GM21367 (cell line): Measurements from ENCODE around the gene UBE2G2.

Experiments used
- ATAC-seq: cut with Tn5 transposase; IDR thresholded peaks from one replicate; pipeline ENCODE4 v1.9.1; 2021; ENCODE audit not compliant: unreplicated experiment

Gene UBE2G2

DNA sequence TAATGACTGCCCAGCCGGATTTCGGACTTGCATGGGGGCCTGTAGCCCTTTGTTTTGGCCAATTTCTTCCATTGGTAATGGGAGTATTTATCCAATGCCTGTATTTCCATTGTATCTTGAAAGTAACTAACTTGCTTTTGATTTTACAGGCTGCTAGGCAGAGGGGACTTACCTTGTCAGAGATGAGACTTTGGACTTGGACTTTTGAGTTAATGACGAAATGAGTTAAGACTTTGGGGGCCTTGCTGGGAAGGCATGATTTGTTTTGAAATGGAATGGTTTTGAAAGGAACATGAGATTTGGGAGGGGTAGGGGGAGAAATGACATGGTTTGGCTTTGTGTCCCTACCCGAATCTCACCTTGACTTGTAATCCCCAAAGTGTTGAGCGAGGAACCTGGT lies 9.6 kb downstream of the UBE2G2 start:
- no peak for ATAC-seq

DNA sequence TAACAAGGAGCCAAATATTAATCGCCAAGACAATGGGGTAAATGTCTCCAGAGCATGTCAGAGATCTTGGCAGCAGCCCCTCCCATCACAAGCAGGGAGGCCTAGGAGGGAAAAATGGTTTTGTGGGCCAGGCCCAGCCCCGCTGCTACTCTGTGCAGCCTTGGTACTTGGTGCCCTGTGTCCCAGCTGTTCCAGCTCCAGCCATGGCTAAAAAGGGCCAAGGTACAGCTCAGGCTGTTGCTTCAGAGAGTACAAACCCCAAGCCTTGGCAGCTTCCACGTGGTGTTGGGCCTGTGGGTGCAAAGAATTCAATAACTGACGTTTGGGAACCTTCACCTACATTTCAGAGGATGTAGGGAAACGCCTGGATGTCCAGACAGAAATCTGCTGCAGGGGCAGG lies 10.4 kb downstream of the UBE2G2 start:
- ATAC-seq: no peak

GRCh38 chr21:44790368-44790767 lies 11.3 kb downstream of the UBE2G2 start:
- no peak for ATAC-seq

GRCh38 chr21:44789880-44790279 lies 11.7 kb downstream of the UBE2G2 start:
- ATAC-seq: no peak

GRCh38 chr21:44785620-44786335 lies 15.8 kb downstream of the UBE2G2 start:
- no peak for ATAC-seq

DNA sequence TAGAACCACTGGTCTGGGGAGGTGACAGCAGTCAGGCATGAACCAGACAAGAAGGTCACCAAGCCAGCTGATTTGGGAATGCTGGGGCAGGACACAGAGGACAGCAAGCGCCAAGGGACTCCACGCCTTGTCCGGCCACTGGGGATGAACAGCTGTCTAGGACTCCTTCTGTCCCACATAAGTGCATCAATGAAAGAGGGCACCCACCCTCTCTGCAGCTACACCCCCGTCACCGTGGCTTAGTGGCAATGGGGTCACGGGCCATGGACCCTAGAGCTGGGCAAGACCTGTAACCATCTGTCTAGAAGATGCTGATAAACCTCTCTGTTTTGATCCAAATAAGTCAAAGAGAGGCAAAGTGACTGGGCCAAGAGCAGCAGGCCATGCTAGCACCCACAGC lies 16.8 kb downstream of the UBE2G2 start:
- no peak for ATAC-seq

DNA sequence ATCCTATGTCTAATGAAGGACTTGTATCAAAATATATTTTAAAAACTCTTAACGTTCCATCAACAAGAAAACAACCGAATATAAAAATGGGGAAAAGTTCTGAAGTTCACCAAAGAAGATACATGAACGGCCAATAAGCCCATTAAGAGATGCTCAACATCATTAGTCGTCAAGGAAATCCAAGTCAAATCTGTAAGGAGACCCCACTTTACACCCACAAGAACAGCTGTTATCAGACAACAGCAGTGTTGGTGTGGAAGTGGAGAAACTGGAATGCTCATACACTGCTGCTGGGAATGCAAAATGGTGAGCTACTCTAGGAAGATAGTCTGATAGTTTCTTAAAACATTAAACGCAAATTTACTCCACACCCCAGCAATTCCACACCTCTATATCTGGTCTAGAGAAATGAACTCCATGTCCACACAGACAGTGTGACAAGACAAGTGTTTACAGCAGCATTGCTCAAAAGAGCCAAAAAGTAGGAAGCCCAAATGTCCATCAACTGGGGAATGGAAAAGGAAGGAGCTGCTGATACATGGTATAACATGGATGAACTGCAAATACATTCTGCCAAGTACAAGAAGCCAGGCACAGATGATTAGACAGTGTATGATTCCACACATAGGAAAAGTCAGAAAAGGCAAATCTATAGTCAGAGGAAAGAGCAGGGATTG lies 18.5 kb downstream of the UBE2G2 start:
- ATAC-seq: no peak

DNA sequence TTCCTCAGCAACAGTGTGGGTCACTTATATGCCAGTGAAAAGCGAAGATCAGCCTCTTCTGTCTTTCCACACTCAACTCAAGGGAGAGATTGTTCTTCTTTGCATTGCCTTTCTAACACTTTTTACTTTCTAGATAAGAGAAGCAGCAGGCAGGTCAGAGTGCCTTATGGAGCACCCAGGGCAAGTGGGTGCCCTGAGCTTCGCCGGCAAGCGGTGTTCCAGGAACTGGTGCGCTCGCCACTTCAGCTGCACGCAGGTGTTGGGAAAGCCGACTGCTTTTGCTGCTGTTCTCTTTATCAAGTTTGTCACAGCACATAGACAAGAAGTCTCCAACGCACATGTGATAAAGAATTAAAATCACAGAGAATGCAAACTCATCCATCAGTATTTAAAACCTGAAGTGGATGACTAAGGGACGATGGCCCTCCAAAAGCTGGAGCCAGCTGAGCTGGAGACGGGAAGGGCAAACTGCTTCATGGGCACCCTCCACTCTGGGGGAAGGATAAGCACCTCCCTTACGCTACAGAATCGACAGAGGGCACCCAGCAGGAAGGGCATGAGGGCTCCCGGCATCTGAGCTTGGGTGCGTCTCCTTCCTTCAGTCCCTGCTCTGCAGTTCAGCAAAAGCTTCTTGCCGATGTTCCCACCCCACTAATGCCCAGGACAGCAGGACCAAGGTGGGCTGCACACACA lies 20.7 kb downstream of the UBE2G2 start:
- ATAC-seq: no peak

DNA sequence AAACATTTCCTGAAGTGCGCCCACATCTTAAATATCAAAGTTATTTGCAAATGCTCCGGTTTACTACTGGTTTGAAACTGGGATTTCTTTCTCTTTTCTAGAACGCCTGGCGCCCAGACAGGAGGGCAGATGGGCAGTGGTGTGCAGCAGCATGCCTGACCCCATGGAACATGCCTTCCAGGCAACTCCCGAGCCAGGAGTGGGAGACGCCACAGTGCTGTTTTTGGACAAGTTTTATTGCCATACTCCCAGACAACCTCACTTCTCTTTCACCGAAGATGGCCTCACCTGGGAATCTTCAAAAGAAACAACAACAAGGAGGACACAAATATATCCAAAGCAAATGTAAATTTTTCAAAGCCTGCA lies 21.5 kb downstream of the UBE2G2 start:
- no peak for ATAC-seq

DNA sequence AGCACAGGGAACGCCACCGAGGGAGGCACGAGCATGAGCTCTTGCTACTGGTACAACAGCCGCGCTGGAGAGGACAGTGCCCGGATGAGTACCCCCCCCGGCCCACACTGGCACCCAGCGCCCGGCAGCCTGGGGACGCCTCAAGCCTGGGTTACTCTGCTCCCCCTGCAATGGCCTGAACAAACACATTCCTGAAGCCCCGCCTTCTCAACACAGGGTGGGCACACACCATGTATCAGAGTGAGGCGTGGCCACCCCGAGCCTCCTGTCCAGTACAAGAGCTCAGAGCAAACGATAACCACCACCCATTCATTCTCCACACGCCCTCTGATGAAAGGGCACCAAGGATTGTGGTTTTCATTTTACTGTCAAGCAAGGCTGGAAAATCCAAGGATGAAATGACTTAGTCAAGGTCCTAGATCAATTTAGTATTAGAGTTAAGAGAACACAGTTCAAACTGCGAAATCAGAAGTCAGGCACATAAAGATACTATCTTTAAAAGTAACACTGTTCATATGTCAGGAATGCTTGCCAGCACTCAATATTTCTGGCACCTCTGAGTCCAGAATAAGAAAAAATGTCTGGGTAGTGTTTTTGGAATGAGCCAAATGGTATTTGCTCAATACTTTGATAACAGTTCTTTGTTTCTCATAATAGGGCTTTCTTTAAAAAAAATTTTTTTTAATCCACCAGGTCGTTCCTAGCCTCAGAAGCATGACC lies 22.0 kb downstream of the UBE2G2 start:
- ATAC-seq: no peak

GRCh38 chr21:44778983-44779382 lies 22.6 kb downstream of the UBE2G2 start:
- no peak for ATAC-seq

DNA sequence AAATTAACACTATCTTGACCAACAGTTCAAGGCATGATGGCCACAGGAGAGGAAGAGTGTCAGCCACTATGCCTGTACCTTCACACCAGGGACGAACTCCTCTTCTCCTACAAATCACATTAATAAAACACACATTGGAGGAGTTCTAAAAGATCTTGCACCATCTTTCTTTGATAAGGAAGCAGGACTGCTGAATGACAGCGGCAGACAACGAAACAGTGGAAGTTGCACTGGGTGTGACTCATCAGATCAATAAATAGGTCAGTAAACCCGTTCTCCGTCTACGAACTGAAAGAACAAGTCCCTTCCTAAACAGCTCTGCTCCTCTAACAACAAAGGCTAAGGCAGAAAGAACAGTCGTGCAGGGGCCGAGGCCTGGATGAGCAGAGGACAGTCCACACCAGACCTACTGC lies 23.1 kb downstream of the UBE2G2 start:
- ATAC-seq: no peak

GRCh38 chr21:44778094-44778493 lies 23.5 kb downstream of the UBE2G2 start:
- no peak for ATAC-seq

DNA sequence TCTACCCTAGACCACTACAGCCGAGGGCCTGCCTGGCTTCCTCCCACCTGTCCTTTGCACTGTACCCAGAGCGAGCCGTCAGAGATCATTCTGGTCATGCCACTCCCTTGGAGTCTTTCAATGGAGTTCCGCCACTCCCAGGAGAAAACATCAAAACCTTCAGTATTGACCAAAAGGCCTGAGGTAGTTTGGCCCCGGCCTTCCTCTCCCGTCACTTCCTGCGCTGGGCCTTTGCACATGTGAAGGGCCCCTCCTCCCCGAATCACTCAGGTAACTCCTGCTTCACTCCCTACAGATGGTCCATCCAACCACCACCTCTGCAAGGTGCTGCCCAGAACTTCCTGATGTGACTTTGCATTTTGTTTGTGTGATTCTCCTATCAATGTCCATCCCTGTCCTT lies 26.6 kb downstream of the UBE2G2 start:
- no peak for ATAC-seq

- ATAC-seq: no peak
Observed at GRCh38 chr21:44773291-44773932, 28.2 kb downstream of the UBE2G2 start.

- no peak for ATAC-seq
Observed at GRCh38 chr21:44771896-44772525, 29.6 kb downstream of the UBE2G2 start.

DNA sequence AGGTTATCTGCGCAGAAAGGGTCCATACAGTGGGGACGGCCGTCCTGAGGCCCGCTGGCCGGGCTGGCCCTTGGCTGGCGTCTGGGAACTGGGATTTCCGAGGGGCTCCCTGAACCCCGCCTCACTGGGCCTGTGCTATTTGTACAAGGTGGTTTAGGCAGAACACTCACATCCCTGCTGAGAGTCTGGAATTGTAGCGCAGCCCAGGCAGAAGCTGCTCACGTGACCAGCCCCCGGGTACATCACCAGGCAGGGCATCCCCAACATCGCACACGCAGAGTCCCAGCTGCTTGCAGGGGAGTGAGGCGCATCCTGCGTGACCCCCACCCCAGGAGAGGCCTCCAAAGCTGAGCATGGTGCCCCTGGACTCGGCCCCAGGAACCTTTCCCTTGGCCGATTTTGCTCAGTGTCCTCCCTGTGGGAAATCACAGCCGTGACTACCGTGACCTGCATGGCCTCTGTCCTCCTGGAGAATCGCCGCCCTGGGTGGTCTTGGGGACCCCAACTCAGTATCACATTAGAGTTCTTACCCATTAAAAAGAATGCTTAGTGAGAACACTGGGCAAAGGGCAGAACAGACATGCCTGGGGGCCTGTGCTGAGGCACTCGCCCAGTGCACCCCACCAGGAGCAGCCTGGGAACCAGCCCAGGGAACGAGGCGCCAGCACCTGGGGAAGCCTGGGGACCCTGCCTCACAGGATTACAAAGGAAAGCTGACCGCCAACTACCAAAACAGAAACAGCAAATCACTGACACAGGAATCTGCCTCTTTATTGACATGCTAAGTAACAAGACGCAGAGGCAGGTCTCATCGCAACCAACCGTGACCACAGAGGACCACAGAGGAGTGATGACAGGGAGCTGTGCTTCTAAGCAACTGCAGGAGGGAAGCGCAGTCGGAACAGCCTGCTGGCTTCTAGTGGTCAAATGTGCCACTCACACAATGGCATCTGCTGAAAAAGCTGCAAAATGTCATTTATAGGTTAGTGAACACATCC lies 33.5 kb downstream of the UBE2G2 start:
- no peak for ATAC-seq

- no peak for ATAC-seq
Observed at GRCh38 chr21:44766818-44767354, 34.7 kb downstream of the UBE2G2 start.
